H9 (cell line): ENCODE measurements around the gene RGS9. TPM values are rescaled to one million over a fixed set of nuclear protein-coding genes. Genes with fewer than 3 reads are reported as not detected.

Source experiments
- DNase-seq: peaks from one replicate; pipeline ENCODE4 v3.0.0-alpha.2; 2017
- H2AFZ ChIP-seq: one replicate; pipeline ENCODE4 v1.6.1; 2013; ENCODE audit warnings: mild to moderate bottlenecking, low read length, control low read depth, moderate library complexity
- H2AK5ac ChIP-seq: 2 replicates; pipeline ENCODE4 v1.6.1; 2013; ENCODE audit warnings: low read length, control low read depth, mixed read lengths; ENCODE audit not compliant: insufficient read length
- H2BK120ac ChIP-seq: one replicate; pipeline ENCODE4 v1.6.1; 2013; ENCODE audit warnings: low read depth, mild to moderate bottlenecking, low read length, control low read depth, inconsistent platforms; ENCODE audit not compliant: poor library complexity, severe bottlenecking
- H2BK12ac ChIP-seq: 2 replicates; pipeline ENCODE4 v1.6.1; 2013; ENCODE audit warnings: low read length, control low read depth, mixed read lengths, low read depth; ENCODE audit not compliant: insufficient read length
- H2BK15ac ChIP-seq: 2 replicates; pipeline ENCODE4 v1.6.1; 2013; ENCODE audit warnings: low read depth, low read length, control low read depth
- H2BK20ac ChIP-seq: one replicate; pipeline ENCODE4 v1.6.1; 2013; ENCODE audit warnings: low read depth, mild to moderate bottlenecking, low read length, control low read depth, inconsistent platforms; ENCODE audit not compliant: poor library complexity, severe bottlenecking
- H2BK5ac ChIP-seq: 2 replicates; pipeline ENCODE4 v1.6.1; 2013; ENCODE audit warnings: low read length, control low read depth, mixed read lengths; ENCODE audit not compliant: insufficient read length
- H3K14ac ChIP-seq: 2 replicates; pipeline ENCODE4 v1.6.1; 2013; ENCODE audit warnings: low read length, control low read depth; ENCODE audit not compliant: insufficient read depth
- H3K18ac ChIP-seq: 2 replicates; pipeline ENCODE4 v1.6.1; 2013; ENCODE audit warnings: low read depth, mild to moderate bottlenecking, mixed read lengths, low read length, control low read depth; ENCODE audit not compliant: insufficient read length
- H3K23ac ChIP-seq: 2 replicates; pipeline ENCODE4 v1.6.1; 2013; ENCODE audit warnings: low read length, control low read depth, mixed read lengths, low read depth; ENCODE audit not compliant: insufficient read length
- H3K23me2 ChIP-seq: 2 replicates; pipeline ENCODE4 v1.6.1; 2013; ENCODE audit warnings: low read depth, mild to moderate bottlenecking, mixed read lengths, low read length, control low read depth; ENCODE audit not compliant: insufficient read length, poor library complexity, severe bottlenecking
- H3K27ac ChIP-seq: 2 replicates; pipeline ENCODE4 v1.5.1; 2013; ENCODE audit warnings: low read length, control low read depth, mixed read lengths, low read depth; ENCODE audit not compliant: insufficient read length
- H3K27me3 ChIP-seq: 2 replicates; pipeline ENCODE4 v1.6.1; 2013; ENCODE audit warnings: low read length, control low read depth, inconsistent platforms; ENCODE audit not compliant: insufficient read depth
- H3K4ac ChIP-seq: 2 replicates; pipeline ENCODE4 v1.6.1; 2013; ENCODE audit warnings: low read depth, mild to moderate bottlenecking, control low read depth, inconsistent platforms, low read length, moderate library complexity
- H3K4me1 ChIP-seq: 2 replicates; pipeline ENCODE4 v1.6.1; 2013; ENCODE audit warnings: low read length, control low read depth, inconsistent platforms; ENCODE audit not compliant: insufficient read depth
- H3K4me2 ChIP-seq: 2 replicates; pipeline ENCODE4 v1.6.1; 2013; ENCODE audit warnings: low read length, control low read depth, mixed read lengths; ENCODE audit not compliant: insufficient read length, insufficient read depth
- H3K56ac ChIP-seq: 2 replicates; pipeline ENCODE4 v1.6.1; 2013; ENCODE audit warnings: low read depth, mild to moderate bottlenecking, mixed read lengths, low read length, control low read depth; ENCODE audit not compliant: insufficient read length
- H3K79me1 ChIP-seq: 2 replicates; pipeline ENCODE4 v1.6.1; 2013; ENCODE audit warnings: low read depth, mild to moderate bottlenecking, moderate library complexity, low read length, control low read depth, inconsistent platforms; ENCODE audit not compliant: insufficient read depth, poor library complexity, severe bottlenecking
- H3K79me2 ChIP-seq: 2 replicates; pipeline ENCODE4 v1.6.1; 2013; ENCODE audit warnings: low read length, control low read depth, inconsistent platforms; ENCODE audit not compliant: insufficient read depth
- H3K9ac ChIP-seq: 2 replicates; pipeline ENCODE4 v1.6.1; 2013; ENCODE audit warnings: low read length, control low read depth, mixed read lengths; ENCODE audit not compliant: insufficient read length; ENCODE audit errors: extremely low read depth
- H3K9me3 ChIP-seq: one replicate; pipeline ENCODE4 v1.6.1; 2013; ENCODE audit warnings: low read depth, low read length, inconsistent platforms; ENCODE audit not compliant: control insufficient read depth
- H3T11ph ChIP-seq: one replicate; pipeline ENCODE4 v1.6.1; 2013; ENCODE audit warnings: mild to moderate bottlenecking, low read length, control low read depth, inconsistent platforms
- H4K20me1 ChIP-seq: one replicate; pipeline ENCODE4 v1.6.1; 2013; ENCODE audit not compliant: control insufficient read depth, insufficient read length, insufficient read depth
- H4K5ac ChIP-seq: 2 replicates; pipeline ENCODE4 v1.6.1; 2013; ENCODE audit warnings: low read depth, mild to moderate bottlenecking, mixed read lengths, low read length, control low read depth; ENCODE audit not compliant: insufficient read length
- H4K8ac ChIP-seq: replicated peaks from 2 replicates; pipeline ENCODE4 v1.6.1; 2013; ENCODE audit warnings: low read length, control low read depth, mixed read lengths, low read depth; ENCODE audit not compliant: insufficient read length
- H4K91ac ChIP-seq: 2 replicates; pipeline ENCODE4 v1.6.1; 2013; ENCODE audit warnings: low read depth, mild to moderate bottlenecking, moderate library complexity, mixed read lengths, low read length, control low read depth; ENCODE audit not compliant: insufficient read length
- H3K27ac Mint-ChIP-seq, 3 experiments: 2 replicates in 2 of 3; 3 replicates in 1 of 3; pipeline ENCODE4 v1.8.0; 2020 to 2021; ENCODE audit warnings: mixed read lengths in 3 of 3, mild to moderate bottlenecking in 1 of 3, moderate library complexity in 1 of 3
- H3K27me3 Mint-ChIP-seq: 2 replicates; pipeline ENCODE4 v1.8.0; 2021; ENCODE audit warnings: low read depth, mild to moderate bottlenecking, moderate library complexity, mixed read lengths
- H3K36me3 Mint-ChIP-seq, 3 experiments: 2 replicates in 2 of 3; 3 replicates in 1 of 3; pipeline ENCODE4 v1.8.0; 2020 to 2021; ENCODE audit warnings: low read depth in 3 of 3, mixed read lengths in 3 of 3; ENCODE audit not compliant: insufficient read depth in 1 of 3
- H3K4me1 Mint-ChIP-seq, 2 experiments: 2 replicates each; pipeline ENCODE4 v1.8.0; 2020; ENCODE audit warnings: mixed read lengths in 2 of 2
- H3K4me3 Mint-ChIP-seq, 2 experiments: 2 replicates in 1 of 2; 3 replicates in 1 of 2; pipeline ENCODE4 v1.8.0; 2020 to 2021; ENCODE audit warnings: mild to moderate bottlenecking in 2 of 2, mixed read lengths in 2 of 2, moderate library complexity in 1 of 2
- H3K9me3 Mint-ChIP-seq, 2 experiments: 2 replicates in 1 of 2; 3 replicates in 1 of 2; pipeline ENCODE4 v1.8.0; 2020; ENCODE audit warnings: mild to moderate bottlenecking in 2 of 2, mixed read lengths in 2 of 2, moderate library complexity in 1 of 2
- CTCF ChIP-seq: fragments of 200-600 bp; sonication (generic); conservative IDR thresholded peaks from 3 replicates; pipeline ENCODE4 v1.8.0; 2021; ENCODE audit warnings: antibody characterized with exemption, mild to moderate bottlenecking
- whole genome bisulfite sequencing: extraction: QIAGEN DNeasy Blood & Tissue Kit; methylation state at CpG from one replicate; pipeline ENCODE4 v1.1.7; 2013; ENCODE audit warnings: missing lambda C conversion rate, low lambda C conversion rate, mixed read lengths; ENCODE audit not compliant: insufficient read length; ENCODE audit errors: extremely low coverage; 5-methylcytosine and 5-hydroxymethylcytosine counted together
- total RNA-seq: library from RNA; stranded (reverse); gene quantifications from 2 replicates; pipeline ENCODE4 v1.2.1, GENCODE V29; 2021

RGS9 gene
- total RNA-seq, 1 experiment from 2014 or later: 12.0 TPM

DNA sequence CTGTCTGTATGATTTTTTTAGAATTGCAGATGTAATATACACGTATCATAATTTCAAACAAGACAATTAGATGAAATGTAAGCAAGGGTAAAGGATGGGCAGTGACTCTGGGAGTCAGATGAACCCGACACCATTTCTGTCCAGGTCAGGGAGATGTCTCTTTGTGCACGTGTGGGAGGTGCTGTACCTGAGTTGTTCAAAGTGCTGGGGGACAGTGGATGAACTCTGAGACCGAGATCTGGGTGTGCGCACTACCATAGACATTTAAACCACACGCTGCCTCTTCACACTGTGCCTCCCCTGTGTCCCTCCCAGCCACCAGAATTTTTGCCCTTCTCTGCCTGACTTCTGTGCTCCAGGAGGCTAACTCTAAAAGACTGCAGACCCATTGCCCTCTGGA lies 5.9 kb upstream of the RGS9 start:
- no peaks in the 10 kb centered on the region for H4K20me1 ChIP-seq
- H2BK5ac ChIP-seq: no peak overlapping the region
- no peak overlapping the region for H4K91ac ChIP-seq
- no CpG with 5 or more reads among the region's 6 CpGs for WGBS
- H2BK12ac ChIP-seq: no peak overlapping the region
- H3K9me3 ChIP-seq: no peaks in the 10 kb centered on the region
- H3K56ac ChIP-seq: no peak overlapping the region
- Mint-ChIP-seq H3K4me1 (no peaks in the 10 kb centered on the region), H3K9me3 (no peaks in the 10 kb centered on the region), H3K4me3 (no peak overlapping the region), H3K36me3 (no peaks in the 10 kb centered on the region), H3K27ac (no peak overlapping the region; a peak in 1 of 7 replicates), H3K27me3 (peaks cover 24% of the 10 kb centered on the region)
- no peaks in the 10 kb centered on the region for H3K23me2 ChIP-seq
- no peak overlapping the region for H2BK15ac ChIP-seq
- no peak overlapping the region for H4K5ac ChIP-seq
- no peak overlapping the region for H2AFZ ChIP-seq
- H3K27me3 ChIP-seq: no peaks in the 10 kb centered on the region
- H3K18ac ChIP-seq: no peak overlapping the region
- H3K27ac ChIP-seq: no peak overlapping the region
- no peak overlapping the region for H3T11ph ChIP-seq
- H2AK5ac ChIP-seq: no peak overlapping the region
- no peak overlapping the region for H3K14ac ChIP-seq
- H3K23ac ChIP-seq: no peak overlapping the region
- no peak overlapping the region for H2BK20ac ChIP-seq
- no peak for TF ChIP-seq CTCF
- no peak overlapping the region for H3K9ac ChIP-seq
- no peaks in the 10 kb centered on the region for H3K4me1 ChIP-seq
- no peak overlapping the region for H3K4me2 ChIP-seq
- no peak overlapping the region for H4K8ac ChIP-seq
- no peak overlapping the region for H3K4ac ChIP-seq
- no peaks in the 10 kb centered on the region for H3K79me1 ChIP-seq
- no peak overlapping the region for H2BK120ac ChIP-seq
- DNase-seq: no peak
- H3K79me2 ChIP-seq: no peaks in the 10 kb centered on the region
